HepG2 (cell line): ENCODE measurements around the gene PPM1H. TPM values are rescaled to one million over a fixed set of nuclear protein-coding genes. Genes with fewer than 3 reads are reported as not detected.

ENCODE experiments used
- ATM ChIP-seq: fragments of 450-650 bp; IDR thresholded peaks from 2 replicates; pipeline ENCODE4 v1.7.1; 2017; ENCODE audit warnings: mild to moderate bottlenecking, borderline replicate concordance
- BCL6 ChIP-seq: IDR thresholded peaks from 2 replicates; pipeline ENCODE4 v1.6.1; 2016; ENCODE audit warnings: missing genetic modification reagents, missing compliant biosample characterization
- CBFB ChIP-seq: sonication (generic); formaldehyde crosslinking; IDR thresholded peaks from 2 replicates; pipeline ENCODE4 v1.4.0; 2020; ENCODE audit warnings: missing genetic modification reagents
- HMG20A ChIP-seq: IDR thresholded peaks from 2 replicates; pipeline ENCODE4 v1.6.1; 2016; ENCODE audit warnings: borderline replicate concordance
- PATZ1 ChIP-seq: sonication (generic); formaldehyde crosslinking; IDR thresholded peaks from 2 replicates; pipeline ENCODE4 v1.4.0; 2020; ENCODE audit warnings: missing genetic modification reagents
- REPIN1 ChIP-seq: sonication (generic); formaldehyde crosslinking; IDR thresholded peaks from 2 replicates; pipeline ENCODE4 v1.8.0; 2022; ENCODE audit warnings: missing genetic modification reagents, low read depth, mild to moderate bottlenecking, borderline replicate concordance
- RXRA ChIP-seq: sonication (generic); formaldehyde crosslinking; IDR thresholded peaks from 2 replicates; pipeline ENCODE4 v1.5.1; 2020; ENCODE audit warnings: missing genetic modification reagents
- SNAPC2 ChIP-seq: sonication (generic); formaldehyde crosslinking; IDR thresholded peaks from 2 replicates; pipeline ENCODE4 v1.8.1; 2022; ENCODE audit warnings: mild to moderate bottlenecking, missing genetic modification reagents
- SYNCRIP ChIP-seq: fragments of 200-400 bp; formaldehyde crosslinking; IDR thresholded peaks from 2 replicates; pipeline ENCODE4 v1.6.1; 2018; ENCODE audit warnings: mild to moderate bottlenecking, low read depth, low read length; ENCODE audit not compliant: insufficient read depth
- ZBTB10 ChIP-seq: sonication (generic); formaldehyde crosslinking; IDR thresholded peaks from 2 replicates; pipeline ENCODE4 v1.4.0; 2020; ENCODE audit warnings: missing genetic modification reagents, borderline replicate concordance
- ZFP37 ChIP-seq: sonication (generic); formaldehyde crosslinking; IDR thresholded peaks from 2 replicates; pipeline ENCODE4 v1.4.0; 2020; ENCODE audit warnings: missing genetic modification reagents, borderline replicate concordance
- ZNF235 ChIP-seq: sonication (generic); formaldehyde crosslinking; IDR thresholded peaks from 2 replicates; pipeline ENCODE4 v1.8.1; 2023; ENCODE audit warnings: mild to moderate bottlenecking, missing genetic modification reagents, borderline replicate concordance
- ZNF432 ChIP-seq: sonication (generic); formaldehyde crosslinking; IDR thresholded peaks from 2 replicates; pipeline ENCODE4 v1.5.0; 2020; ENCODE audit warnings: missing genetic modification reagents, mild to moderate bottlenecking, borderline replicate concordance
- ZNF451 ChIP-seq: sonication (generic); formaldehyde crosslinking; IDR thresholded peaks from 2 replicates; pipeline ENCODE4 v1.5.0; 2020; ENCODE audit warnings: mild to moderate bottlenecking, missing genetic modification reagents
- ZNF781 ChIP-seq: sonication (generic); formaldehyde crosslinking; IDR thresholded peaks from 2 replicates; pipeline ENCODE4 v1.5.1; 2020; ENCODE audit warnings: borderline replicate concordance, mild to moderate bottlenecking, missing genetic modification reagents; ENCODE audit errors: not compliant biosample characterization
- polyA plus RNA-seq, 8 experiments: library from polyadenylated mRNA; depleted of rRNA in 3 of 8; stranded (reverse) in 7 of 8; unstranded in 1 of 8; fragments of >200 nt; fragmentation: Illumina TruSeq in 4 of 8; extraction: Trizol in 4 of 8; gene quantifications; 2 replicates each; pipeline versions ENCODE4 v1.2.1 to v1.2.3, GENCODE V29; 2011 to 2016; ENCODE audit warnings: low read depth in 4 of 8, missing spikeins in 1 of 8, mixed read lengths in 1 of 8; ENCODE audit not compliant: insufficient read depth in 1 of 8
- total RNA-seq, 5 experiments: library from RNA; depleted of rRNA; stranded (reverse); fragments of >200 nt; fragmentation: Illumina TruSeq; extraction: Trizol; gene quantifications; 2 replicates each; pipeline ENCODE4 v1.2.3, GENCODE V29; 2016; ENCODE audit warnings: low read depth in 1 of 5
- TF ChIP-seq, protein P1 (sequence below): sonication (generic); formaldehyde crosslinking; IDR thresholded peaks from 2 replicates; pipeline ENCODE4 v1.5.0; 2020; ENCODE audit warnings: mild to moderate bottlenecking, missing genetic modification reagents, borderline replicate concordance
- TF ChIP-seq, protein P2 (sequence below): IDR thresholded peaks from 2 replicates; pipeline ENCODE4 v1.6.1; 2018; ENCODE audit warnings: missing genetic modification reagents, mild to moderate bottlenecking, missing compliant biosample characterization

The PPM1H gene
- total and polyA plus RNA-seq, 2 of the 13 experiments (the other 11 are each of a cell fraction or from before 2014, with no cell fraction given), result 29.1 to 38.1 TPM

GRCh38 chr12:62895351-62895877, 39.5 kb downstream of the PPM1H start (continued):
- TF ChIP-seq, protein P1, sequence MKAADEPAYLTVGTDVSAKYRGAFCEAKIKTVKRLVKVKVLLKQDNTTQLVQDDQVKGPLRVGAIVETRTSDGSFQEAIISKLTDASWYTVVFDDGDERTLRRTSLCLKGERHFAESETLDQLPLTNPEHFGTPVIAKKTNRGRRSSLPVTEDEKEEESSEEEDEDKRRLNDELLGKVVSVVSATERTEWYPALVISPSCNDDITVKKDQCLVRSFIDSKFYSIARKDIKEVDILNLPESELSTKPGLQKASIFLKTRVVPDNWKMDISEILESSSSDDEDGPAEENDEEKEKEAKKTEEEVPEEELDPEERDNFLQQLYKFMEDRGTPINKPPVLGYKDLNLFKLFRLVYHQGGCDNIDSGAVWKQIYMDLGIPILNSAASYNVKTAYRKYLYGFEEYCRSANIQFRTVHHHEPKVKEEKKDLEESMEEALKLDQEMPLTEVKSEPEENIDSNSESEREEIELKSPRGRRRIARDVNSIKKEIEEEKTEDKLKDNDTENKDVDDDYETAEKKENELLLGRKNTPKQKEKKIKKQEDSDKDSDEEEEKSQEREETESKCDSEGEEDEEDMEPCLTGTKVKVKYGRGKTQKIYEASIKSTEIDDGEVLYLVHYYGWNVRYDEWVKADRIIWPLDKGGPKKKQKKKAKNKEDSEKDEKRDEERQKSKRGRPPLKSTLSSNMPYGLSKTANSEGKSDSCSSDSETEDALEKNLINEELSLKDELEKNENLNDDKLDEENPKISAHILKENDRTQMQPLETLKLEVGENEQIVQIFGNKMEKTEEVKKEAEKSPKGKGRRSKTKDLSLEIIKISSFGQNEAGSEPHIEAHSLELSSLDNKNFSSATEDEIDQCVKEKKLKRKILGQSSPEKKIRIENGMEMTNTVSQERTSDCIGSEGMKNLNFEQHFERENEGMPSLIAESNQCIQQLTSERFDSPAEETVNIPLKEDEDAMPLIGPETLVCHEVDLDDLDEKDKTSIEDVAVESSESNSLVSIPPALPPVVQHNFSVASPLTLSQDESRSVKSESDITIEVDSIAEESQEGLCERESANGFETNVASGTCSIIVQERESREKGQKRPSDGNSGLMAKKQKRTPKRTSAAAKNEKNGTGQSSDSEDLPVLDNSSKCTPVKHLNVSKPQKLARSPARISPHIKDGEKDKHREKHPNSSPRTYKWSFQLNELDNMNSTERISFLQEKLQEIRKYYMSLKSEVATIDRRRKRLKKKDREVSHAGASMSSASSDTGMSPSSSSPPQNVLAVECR (CRISPR knock-in tag), result no peak
- TF ChIP-seq PATZ1 (peak; percentile 19; the same call in 1 of the 2 replicates), CBFB (CRISPR knock-in tag) (no peak), ZNF451 (no peak), REPIN1 (CRISPR knock-in tag) (0 out of 2 replicates have a peak, but pooled peaks have one; percentile 30), ZBTB10 (no peak), RXRA (CRISPR knock-in tag) (no peak), ZNF432 (CRISPR knock-in tag) (no peak), ZNF781 (CRISPR knock-in tag) (no peak), HMG20A (CRISPR knock-in tag) (no peak), ZNF235 (CRISPR knock-in tag) (no peak), ATM (no peak), SYNCRIP (no peak), ZFP37 (CRISPR knock-in tag) (no peak), SNAPC2 (CRISPR knock-in tag) (no peak), BCL6 (peak; percentile 79)
- TF ChIP-seq, protein P2, sequence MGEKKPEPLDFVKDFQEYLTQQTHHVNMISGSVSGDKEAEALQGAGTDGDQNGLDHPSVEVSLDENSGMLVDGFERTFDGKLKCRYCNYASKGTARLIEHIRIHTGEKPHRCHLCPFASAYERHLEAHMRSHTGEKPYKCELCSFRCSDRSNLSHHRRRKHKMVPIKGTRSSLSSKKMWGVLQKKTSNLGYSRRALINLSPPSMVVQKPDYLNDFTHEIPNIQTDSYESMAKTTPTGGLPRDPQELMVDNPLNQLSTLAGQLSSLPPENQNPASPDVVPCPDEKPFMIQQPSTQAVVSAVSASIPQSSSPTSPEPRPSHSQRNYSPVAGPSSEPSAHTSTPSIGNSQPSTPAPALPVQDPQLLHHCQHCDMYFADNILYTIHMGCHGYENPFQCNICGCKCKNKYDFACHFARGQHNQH (CRISPR knock-in tag), result no peak
